Astrocyte of the cerebellum (primary cell): ENCODE measurements around the gene AOPEP.

Experiments
- DNase-seq: peaks from one replicate; pipeline ENCODE4 v3.0.0-alpha.2; 2011; ENCODE audit warnings: low read depth
- H3K4me3 ChIP-seq: 2 replicates; pipeline ENCODE4 v1.5.1; 2011; ENCODE audit warnings: mild to moderate bottlenecking, low read depth, low read length, moderate library complexity
- CTCF ChIP-seq: IDR thresholded peaks from 2 replicates; pipeline ENCODE4 v1.5.1; 2012; ENCODE audit warnings: low read length, low read depth, moderate library complexity, mild to moderate bottlenecking; ENCODE audit errors: missing control alignments
- in situ Hi-C: cut with HindIII; loops from 2 replicates; pipeline ENCODE4 v1.10.0; 2017; ENCODE audit warnings: low sequenced_read_pairs

Gene AOPEP

GRCh38 chr9:94697972-94698581 lies 28.4 kb upstream of the AOPEP start:
- no peak overlapping the region for H3K4me3 ChIP-seq
- in situ Hi-C loops: no loop called here
- DNase-seq: peak; percentile 72
- TF ChIP-seq CTCF: no peak

- DNase-seq: no peak
- in situ Hi-C loops: no loop called here
- TF ChIP-seq CTCF: no peak
- no peak overlapping the region for H3K4me3 ChIP-seq
Observed at GRCh38 chr9:94699715-94700373, 26.7 kb upstream of the AOPEP start.

- in situ Hi-C loops: no loop called here
- no peak for TF ChIP-seq CTCF
- DNase-seq: no peak
- no peak overlapping the region for H3K4me3 ChIP-seq
Observed at GRCh38 chr9:94700445-94700844, 26.1 kb upstream of the AOPEP start.

GRCh38 chr9:94703488-94704140 lies 22.9 kb upstream of the AOPEP start:
- no peak overlapping the region for H3K4me3 ChIP-seq
- no peak for TF ChIP-seq CTCF
- no peak for DNase-seq
- in situ Hi-C loops: no loop called here

- in situ Hi-C loops: no loop called here
- DNase-seq: no peak
- no peak for TF ChIP-seq CTCF
- no peak overlapping the region for H3K4me3 ChIP-seq
Observed at GRCh38 chr9:94705162-94705702, 21.3 kb upstream of the AOPEP start.

GRCh38 chr9:94706922-94707321 lies 19.6 kb upstream of the AOPEP start:
- no peak overlapping the region for H3K4me3 ChIP-seq
- no peak for TF ChIP-seq CTCF
- in situ Hi-C loops: no loop called here
- DNase-seq: no peak
